Measurements from ENCODE around the gene TNRC18. TPM values are rescaled to one million over a fixed set of nuclear protein-coding genes. Genes with fewer than 3 reads are reported as not detected.

TNRC18 gene
- polyA plus RNA-seq, 4 donors = 97.6 to 145 (median 131) TPM

GRCh38 chr7:5356751-5357119 is 66.9 kb downstream of the TNRC18 start:
- no peak for DNase-seq (ENCODE audit: low read depth in 4 of 4, low spot score in 2 of 4)

GRCh38 chr7:5354460-5355232 is 69.0 kb downstream of the TNRC18 start:
- DNase-seq (ENCODE audit: low read depth in 4 of 4, low spot score in 2 of 4) = no peak

- no peak for DNase-seq (ENCODE audit: low read depth in 4 of 4, low spot score in 2 of 4)
Measured at GRCh38 chr7:5352440-5353010, 71.1 kb downstream of the TNRC18 start.

GRCh38 chr7:5351507-5352265 is 71.9 kb downstream of the TNRC18 start:
- DNase-seq (ENCODE audit: low read depth in 4 of 4, low spot score in 2 of 4) = no peak

DNA sequence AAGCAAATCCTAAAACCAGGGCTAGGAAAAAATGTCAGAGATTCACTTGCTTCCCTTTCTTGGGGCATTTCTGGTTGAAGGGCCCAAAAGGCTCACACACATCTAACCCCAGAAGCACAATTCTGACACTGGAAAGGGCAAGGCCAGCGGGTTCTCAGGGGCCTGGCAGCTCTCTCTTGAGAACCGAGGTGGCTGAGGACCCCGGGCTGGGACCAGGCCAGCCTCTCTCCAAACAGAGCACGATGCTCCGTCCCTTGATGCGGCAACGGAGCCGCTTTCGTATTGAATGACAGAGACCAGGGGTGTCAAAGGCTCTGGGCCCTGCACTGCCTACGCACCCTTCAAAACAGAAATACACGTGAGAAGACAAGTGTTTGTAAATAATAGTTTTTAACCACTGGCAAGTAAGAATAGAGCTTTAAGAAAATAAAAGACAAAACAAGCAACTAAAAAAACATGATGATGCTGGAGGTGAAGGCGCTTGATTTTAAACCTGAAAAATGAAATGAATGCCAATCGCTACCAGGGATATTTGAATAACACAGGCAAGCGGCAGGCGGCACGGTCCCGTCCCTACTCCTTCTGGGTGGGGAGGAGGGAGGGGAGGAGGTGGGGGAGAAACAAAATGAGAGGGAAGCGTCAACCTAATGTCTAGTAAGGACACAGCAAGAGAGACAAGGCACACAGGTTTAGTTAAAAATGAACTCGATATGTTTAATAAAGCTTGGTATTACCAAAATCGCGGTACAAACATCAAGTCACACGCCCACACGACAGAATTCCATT is 72.8 kb downstream of the TNRC18 start:
- no peak for DNase-seq (ENCODE audit: low read depth in 4 of 4, low spot score in 2 of 4)

- no peak for DNase-seq (ENCODE audit: low read depth in 4 of 4, low spot score in 2 of 4)
Measured at GRCh38 chr7:5350174-5350463, 73.5 kb downstream of the TNRC18 start.

DNA sequence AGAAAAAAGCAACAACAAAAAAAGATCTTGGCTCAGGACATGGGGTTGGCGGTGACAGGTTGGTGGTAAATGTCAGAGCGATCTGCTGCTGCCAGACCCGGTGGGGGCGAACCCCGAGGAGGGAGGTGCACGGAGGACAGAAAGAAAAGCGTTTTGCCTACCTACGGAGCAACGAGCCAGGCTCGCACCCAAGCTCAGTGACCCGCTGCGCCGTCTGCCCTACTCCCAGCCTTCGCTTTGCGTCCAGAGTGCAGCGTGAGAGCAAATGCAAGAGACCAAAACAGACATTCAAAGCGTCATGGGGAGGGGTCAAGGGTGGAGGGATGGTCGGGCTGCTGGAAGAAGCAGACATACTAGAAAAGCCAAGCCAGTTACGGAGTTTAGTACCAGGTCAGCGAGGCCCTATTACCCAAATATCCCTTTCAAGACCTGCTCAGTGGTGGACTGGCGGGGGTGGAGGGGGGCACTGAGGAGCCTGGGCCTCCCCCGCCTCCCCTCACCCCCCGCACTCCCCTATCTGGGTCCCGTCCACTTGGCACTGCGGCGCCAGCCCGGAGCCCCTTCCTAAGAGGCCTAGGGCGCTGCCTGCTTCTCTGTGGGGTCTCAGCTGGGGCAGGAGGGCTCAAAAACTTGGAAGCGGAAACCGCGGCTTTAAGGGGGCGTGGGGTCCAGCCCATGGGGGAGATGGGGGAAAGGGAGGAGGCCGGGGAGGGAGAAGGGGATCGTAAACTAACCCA is 74.0 kb downstream of the TNRC18 start:
- DNase-seq (ENCODE audit: low read depth in 4 of 4, low spot score in 2 of 4) = peak in 1 of 4 donors; percentile 25

GRCh38 chr7:5349005-5349380 is 74.6 kb downstream of the TNRC18 start:
- DNase-seq (ENCODE audit: low read depth in 4 of 4, low spot score in 2 of 4) = no peak

DNA sequence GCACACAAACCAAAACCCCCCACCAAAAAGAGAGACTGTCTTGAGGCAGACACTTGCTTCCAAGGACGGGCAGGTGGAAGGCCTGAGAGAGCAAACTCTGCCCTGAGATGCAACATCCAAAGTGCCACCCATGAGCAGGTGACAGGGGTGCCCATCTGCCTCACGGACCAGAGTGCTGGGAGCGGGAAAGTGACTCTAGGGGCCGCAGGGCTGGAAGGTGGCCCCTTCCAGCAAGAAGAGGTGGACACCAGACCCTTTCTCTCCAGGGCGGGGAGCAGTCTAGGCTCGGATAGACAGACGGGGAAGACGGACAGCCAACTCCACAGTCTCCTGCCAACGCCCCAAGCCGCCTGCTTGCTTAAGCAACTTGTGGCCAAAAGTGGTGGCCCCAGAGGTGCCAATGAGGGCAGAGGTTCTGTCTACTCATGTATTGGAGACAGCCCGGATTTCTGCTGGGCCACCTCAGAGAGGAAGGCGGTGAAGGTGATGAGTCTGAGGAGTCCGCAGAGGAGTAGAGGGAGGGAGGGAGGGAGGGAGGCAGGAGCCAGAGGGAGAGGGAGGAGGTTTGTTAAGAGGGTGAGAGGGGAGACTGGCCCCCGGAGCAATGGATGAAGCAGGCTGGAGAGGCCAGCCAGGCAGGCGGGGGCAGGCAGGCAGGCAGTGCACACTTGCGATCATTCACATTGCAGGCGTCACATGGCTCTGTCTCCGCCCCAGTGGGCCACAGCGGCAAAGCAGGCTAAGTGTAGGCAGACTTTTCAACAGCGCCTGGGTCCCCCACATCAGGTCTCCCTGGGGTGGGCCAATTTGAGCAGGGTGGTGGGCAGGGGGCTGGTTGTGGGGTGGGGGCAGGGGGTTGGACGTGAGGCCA is 75.3 kb downstream of the TNRC18 start:
- no peak for DNase-seq (ENCODE audit: low read depth in 4 of 4, low spot score in 2 of 4)

DNA sequence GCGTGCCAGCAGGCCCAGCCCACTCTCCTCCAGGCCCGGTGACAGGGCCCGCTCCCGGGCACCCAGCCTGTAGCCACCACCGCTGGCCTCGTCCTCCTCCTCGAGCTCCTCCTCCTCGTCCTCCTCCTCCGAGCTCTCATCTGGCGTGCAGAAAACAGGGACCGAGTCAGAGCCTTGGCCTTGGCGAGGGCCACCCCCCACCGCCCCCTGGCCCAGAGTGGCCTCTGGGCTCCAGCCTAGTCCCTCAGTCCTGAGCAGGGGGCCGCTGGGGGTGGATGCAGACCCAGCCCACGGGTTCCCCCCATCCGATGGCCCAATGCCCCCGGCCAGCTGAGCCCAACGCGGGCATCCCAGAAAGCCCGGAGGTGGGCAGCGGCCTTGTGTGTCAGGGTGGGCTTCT is 78.0 kb downstream of the TNRC18 start:
- no peak for DNase-seq (ENCODE audit: low read depth in 4 of 4, low spot score in 2 of 4)

GRCh38 chr7:5345171-5345570 is 78.5 kb downstream of the TNRC18 start:
- no peak for DNase-seq (ENCODE audit: low read depth in 4 of 4, low spot score in 2 of 4)

DNA sequence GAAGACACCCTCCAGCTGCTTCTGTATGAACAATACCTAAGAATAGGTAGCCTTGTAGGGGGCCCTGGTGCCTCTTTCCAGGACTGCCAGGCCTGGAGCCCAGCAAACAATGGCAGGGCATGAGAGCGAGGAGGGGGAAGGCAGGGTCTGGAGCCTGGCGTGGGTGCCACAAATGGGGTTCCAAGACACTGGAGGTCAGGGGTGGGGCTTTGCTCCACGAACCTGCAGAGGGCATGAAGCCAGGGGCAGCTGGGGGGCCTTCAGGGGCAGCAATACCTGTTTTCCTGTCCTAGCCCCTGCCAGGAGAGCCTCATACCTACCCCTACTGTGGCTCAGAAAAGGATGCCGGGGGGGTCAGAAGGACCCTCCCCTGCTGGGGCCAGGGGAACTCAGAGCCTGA is 79.3 kb downstream of the TNRC18 start:
- DNase-seq (ENCODE audit: low read depth in 4 of 4, low spot score in 2 of 4) = no peak

DNA sequence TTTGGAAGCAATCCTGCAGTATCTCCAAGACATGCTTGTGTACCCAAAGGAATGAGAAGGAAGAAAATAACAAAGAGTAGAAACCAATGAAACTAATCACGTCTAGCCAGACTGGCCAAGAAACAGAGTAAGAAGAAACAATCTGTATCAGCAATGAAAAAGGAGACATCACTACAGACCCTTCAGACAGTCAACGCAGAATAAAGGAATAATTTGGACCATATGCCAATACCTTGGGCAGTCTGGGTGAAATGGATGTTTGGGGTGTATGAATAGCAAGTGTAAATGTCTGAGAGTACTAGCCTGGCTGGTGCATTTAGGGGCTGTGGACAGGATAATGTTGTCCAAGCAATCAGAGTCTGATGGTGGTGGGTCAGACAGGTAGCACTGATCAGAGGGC is 79.8 kb downstream of the TNRC18 start:
- DNase-seq (ENCODE audit: low read depth in 4 of 4, low spot score in 2 of 4) = no peak

DNA sequence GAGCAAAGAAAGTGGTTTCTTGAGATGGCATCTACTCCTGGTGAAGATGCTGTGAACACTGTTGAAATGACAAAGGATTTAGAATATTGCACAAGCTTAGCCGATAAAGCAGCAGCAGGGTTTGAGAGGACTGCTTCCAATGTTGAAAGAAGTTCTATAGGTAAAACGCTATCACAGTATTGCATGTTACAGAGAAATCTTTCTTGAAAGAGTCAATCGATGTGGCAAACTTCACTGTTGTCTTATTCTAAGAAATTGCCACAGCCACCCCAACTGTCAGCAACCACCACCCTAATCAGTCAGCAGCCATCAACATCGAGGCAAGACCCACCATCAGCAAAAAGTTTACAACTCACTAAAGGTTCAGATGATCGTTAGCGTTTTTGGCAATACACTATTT is 81.0 kb downstream of the TNRC18 start:
- DNase-seq (ENCODE audit: low read depth in 4 of 4, low spot score in 2 of 4) = no peak

DNA sequence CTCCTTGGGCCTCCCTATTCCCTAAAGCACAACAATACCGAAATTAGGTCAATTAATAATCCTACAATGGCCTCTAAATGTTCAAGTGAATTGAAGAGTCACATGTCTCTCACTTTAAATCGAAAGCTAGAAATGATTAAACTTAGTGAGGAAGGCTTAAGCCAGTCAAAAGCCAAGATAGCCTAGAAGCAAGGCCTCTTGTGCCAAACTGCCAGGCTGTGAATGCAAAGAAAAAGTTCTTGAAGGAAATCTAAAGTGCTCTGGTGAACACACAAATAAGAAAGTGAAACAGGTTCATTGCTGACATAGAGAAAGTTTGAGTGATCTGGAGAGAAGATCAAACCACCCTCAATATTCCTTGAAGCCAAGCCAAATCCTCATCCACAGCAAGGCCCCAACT is 83.7 kb downstream of the TNRC18 start:
- no peak for DNase-seq (ENCODE audit: low read depth in 4 of 4, low spot score in 2 of 4)

GRCh38 chr7:5337047-5337446 is 86.6 kb downstream of the TNRC18 start:
- no peak for DNase-seq (ENCODE audit: low read depth in 4 of 4, low spot score in 2 of 4)

DNA sequence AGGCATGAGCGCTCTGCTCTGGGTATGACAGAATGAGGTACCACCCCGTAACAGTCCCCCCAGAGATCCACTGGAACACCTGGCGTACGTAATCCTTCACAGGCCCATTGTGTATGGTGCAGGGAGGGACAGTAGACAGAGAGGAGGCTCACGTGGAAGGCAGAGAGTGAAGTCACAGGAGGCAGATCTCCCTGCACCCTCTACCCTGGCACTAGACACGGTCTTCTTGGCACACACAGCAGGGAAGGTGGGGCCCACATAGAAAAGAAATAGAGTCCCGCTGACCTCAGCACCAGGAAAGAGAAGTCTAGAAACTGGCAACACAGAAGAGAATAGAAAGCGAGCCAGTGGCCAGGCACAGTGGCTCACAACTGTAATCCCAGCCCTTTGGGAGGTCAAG is 89.0 kb downstream of the TNRC18 start:
- DNase-seq (ENCODE audit: low read depth in 4 of 4, low spot score in 2 of 4) = no peak

GRCh38 chr7:5333121-5334045 is 90.3 kb downstream of the TNRC18 start:
- DNase-seq (ENCODE audit: low read depth in 4 of 4, low spot score in 2 of 4) = no peak

DNA sequence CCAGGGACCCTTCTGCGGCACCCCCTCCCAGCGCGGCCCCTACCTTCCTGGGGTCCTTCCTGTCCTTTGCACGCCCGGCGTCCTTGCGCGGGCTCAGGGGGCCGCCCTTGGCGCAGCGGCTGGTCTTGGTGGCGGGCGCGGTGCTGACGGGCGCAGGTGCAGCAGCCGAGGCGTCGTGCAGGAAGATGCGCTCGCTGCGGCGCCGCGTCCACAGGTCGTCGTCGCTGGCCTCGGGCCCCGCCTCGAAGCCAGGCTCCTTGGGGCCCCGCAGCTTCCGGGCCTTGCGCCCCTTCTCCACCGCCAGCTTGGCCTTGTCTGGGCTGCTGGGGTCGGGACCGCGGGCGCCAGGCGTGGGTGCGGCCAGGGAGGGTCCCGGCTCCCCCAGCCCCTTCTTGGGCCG is 91.1 kb downstream of the TNRC18 start:
- DNase-seq (ENCODE audit: low read depth in 4 of 4, low spot score in 2 of 4) = no peak

Measured in left renal cortex interstitium (tissue), 4 donors.